Endothelial cell of umbilical vein (primary cell): Measurements from ENCODE around the gene SOHLH1.

Source experiments
- GATA2 ChIP-seq: IDR thresholded peaks from 2 replicates; pipeline ENCODE4 v1.7.0; 2011; ENCODE audit warnings: low read depth, mild to moderate bottlenecking, moderate library complexity, mixed read lengths, low read length; ENCODE audit not compliant: insufficient read length, insufficient read depth
- TF ChIP-seq, protein P1 (sequence below), 2 donors: IDR thresholded peaks; 1 replicate in 1 of 2; 2 replicates in 1 of 2; pipeline ENCODE4 v1.5.1; 2011; ENCODE audit warnings: low read length in 2 of 2, mild to moderate bottlenecking in 2 of 2, moderate library complexity in 2 of 2, control low read depth in 1 of 2, inconsistent platforms in 1 of 2, low read depth in 1 of 2; ENCODE audit not compliant: insufficient read depth in 1 of 2; ENCODE audit errors: extremely low read depth in 1 of 2

DNA sequence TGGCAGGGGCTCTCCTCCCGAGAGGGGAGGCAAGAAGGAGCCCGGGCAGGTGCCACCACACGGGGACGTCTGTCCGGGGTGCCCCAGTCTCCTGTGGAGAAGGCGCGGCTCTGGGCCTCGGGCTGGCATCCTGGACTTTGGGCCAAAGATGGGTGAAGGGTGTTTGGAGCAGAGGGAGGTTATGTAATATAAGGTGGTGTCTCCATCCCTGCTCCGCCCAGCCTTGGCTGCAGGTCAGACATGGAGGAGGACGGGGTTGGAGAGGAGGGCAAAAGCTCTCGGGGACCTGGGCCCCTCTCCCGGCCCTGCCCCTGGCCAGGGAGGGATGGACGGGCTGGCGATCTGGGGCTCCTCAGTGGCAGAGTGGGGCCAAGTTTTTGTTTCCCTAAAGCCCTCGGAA, 1.2 kb upstream of the SOHLH1 start:
- TF ChIP-seq, protein P1, sequence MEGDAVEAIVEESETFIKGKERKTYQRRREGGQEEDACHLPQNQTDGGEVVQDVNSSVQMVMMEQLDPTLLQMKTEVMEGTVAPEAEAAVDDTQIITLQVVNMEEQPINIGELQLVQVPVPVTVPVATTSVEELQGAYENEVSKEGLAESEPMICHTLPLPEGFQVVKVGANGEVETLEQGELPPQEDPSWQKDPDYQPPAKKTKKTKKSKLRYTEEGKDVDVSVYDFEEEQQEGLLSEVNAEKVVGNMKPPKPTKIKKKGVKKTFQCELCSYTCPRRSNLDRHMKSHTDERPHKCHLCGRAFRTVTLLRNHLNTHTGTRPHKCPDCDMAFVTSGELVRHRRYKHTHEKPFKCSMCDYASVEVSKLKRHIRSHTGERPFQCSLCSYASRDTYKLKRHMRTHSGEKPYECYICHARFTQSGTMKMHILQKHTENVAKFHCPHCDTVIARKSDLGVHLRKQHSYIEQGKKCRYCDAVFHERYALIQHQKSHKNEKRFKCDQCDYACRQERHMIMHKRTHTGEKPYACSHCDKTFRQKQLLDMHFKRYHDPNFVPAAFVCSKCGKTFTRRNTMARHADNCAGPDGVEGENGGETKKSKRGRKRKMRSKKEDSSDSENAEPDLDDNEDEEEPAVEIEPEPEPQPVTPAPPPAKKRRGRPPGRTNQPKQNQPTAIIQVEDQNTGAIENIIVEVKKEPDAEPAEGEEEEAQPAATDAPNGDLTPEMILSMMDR (IDR thresholded peaks at IDR 0.05; ENCODE audit: extremely low read depth in 1 of 2, insufficient read depth in 1 of 2, low read depth in 1 of 2, low read length in 2 of 2): no peak
- no peak for TF ChIP-seq GATA2
